MCF 10A (cell line): ENCODE measurements around the gene C4orf46. TPM values are rescaled to one million over a fixed set of nuclear protein-coding genes. Genes with fewer than 3 reads are reported as not detected.

Experiments
- BruUV-seq: library from RNA; stranded (reverse); fragments of 400-500 nt; replicated peaks from 2 replicates; lab custom pipeline; 2021; lab: Mats Ljungman, UMichigan
- CTCF ChIA-PET: fragments of 300-600 bp; sonication (Branson Sonifier 250); formaldehyde crosslinking; extraction: SDS; loops from one replicate; lab custom pipeline; 2021; ENCODE audit warnings: antibody characterized with exemption, inconsistent platforms; lab: Yijun Ruan, JAX
- POLR2A ChIA-PET: fragments of 300-600, 350-650 bp; sonication (Branson Sonifier 250); formaldehyde crosslinking; extraction: SDS; loops from one replicate; lab custom pipeline; 2020; ENCODE audit warnings: antibody characterized with exemption, inconsistent platforms; lab: Yijun Ruan, JAX
- DNase-seq: peaks from one replicate; pipeline ENCODE4 v3.0.0-alpha.2; 2018; ENCODE audit not compliant: unreplicated experiment
- H3K27ac Mint-ChIP-seq: one replicate; pipeline ENCODE4 v1.8.0; 2022; ENCODE audit warnings: mild to moderate bottlenecking, low read depth, mixed read lengths; ENCODE audit not compliant: unreplicated experiment
- H3K27me3 Mint-ChIP-seq: one replicate; pipeline ENCODE4 v1.8.0; 2022; ENCODE audit warnings: mixed read lengths; ENCODE audit not compliant: insufficient read depth, unreplicated experiment
- H3K36me3 Mint-ChIP-seq: one replicate; pipeline ENCODE4 v1.8.0; 2022; ENCODE audit warnings: mild to moderate bottlenecking, moderate library complexity, mixed read lengths; ENCODE audit not compliant: insufficient read depth, unreplicated experiment
- H3K4me1 Mint-ChIP-seq: one replicate; pipeline ENCODE4 v1.8.0; 2022; ENCODE audit warnings: mixed read lengths; ENCODE audit not compliant: insufficient read depth, unreplicated experiment
- H3K4me3 Mint-ChIP-seq: one replicate; pipeline ENCODE4 v1.8.0; 2022; ENCODE audit warnings: mild to moderate bottlenecking, moderate library complexity, mixed read lengths; ENCODE audit not compliant: unreplicated experiment
- H3K9me3 Mint-ChIP-seq: one replicate; pipeline ENCODE4 v1.8.0; 2022; ENCODE audit warnings: mixed read lengths; ENCODE audit not compliant: unreplicated experiment
- intact Hi-C: fragments of 100-400 bp; cut with micrococcal nuclease; formaldehyde crosslinking; loops from 2 replicates; pipeline ENCODE4 v1.14.1; 2022
- total RNA-seq: library from RNA; stranded (reverse); gene quantifications from 2 replicates; pipeline ENCODE4 v1.2.3, GENCODE V29; 2022
- TF ChIP-seq, protein P1 (sequence below): fragments of 200-600 bp; IDR thresholded peaks from one replicate; pipeline ENCODE4 v1.8.0; 2022; ENCODE audit warnings: antibody characterized with exemption, mild to moderate bottlenecking; ENCODE audit not compliant: unreplicated experiment

Gene C4orf46
- total RNA-seq, 1 experiment from 2014 or later: 7.0 TPM

DNA sequence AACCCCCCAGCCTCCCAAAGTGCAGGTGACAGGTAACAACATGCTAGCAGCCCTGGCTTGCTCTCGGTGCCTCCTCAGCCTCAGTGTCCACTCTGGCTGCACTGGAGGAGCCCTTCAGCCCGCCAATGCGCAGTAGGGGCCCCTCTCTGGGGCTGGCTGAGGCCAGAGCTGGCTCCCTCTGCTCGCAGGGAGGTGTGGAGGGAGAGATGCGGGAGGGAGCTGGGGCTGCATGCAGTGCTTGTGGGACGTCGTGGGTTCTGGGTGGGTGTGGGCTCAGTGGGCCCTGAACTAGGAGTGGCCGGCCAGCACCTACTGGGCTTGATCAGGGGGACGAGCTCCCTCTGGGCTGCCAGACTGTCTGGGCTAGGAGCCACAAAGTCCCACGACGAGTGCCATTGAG, 14.4 kb downstream of the C4orf46 start:
- Mint-ChIP-seq H3K9me3 (no peaks in the 10 kb centered on the region), H3K4me3 (no peak overlapping the region), H3K27ac (no peak overlapping the region), H3K36me3 (no peaks in the 10 kb centered on the region), H3K27me3 (no peaks in the 10 kb centered on the region), H3K4me1 (no peaks in the 10 kb centered on the region)
- DNase-seq: no peak
- BruUV-seq: no TSS peak
- ChIA-PET CTCF (interaction anchor here (0.7 to 1.1 kb wide), 2 partner anchors 402 to 404 kb away, joined by 3 read pairs; no protein-coding TSS in a partner anchor), POLR2A (interaction anchor here (0.7 kb wide), 1 partner anchor 316 kb away, joined by 4 read pairs; no protein-coding TSS in a partner anchor)
- intact Hi-C loops: no loop called here
- TF ChIP-seq, protein P1, sequence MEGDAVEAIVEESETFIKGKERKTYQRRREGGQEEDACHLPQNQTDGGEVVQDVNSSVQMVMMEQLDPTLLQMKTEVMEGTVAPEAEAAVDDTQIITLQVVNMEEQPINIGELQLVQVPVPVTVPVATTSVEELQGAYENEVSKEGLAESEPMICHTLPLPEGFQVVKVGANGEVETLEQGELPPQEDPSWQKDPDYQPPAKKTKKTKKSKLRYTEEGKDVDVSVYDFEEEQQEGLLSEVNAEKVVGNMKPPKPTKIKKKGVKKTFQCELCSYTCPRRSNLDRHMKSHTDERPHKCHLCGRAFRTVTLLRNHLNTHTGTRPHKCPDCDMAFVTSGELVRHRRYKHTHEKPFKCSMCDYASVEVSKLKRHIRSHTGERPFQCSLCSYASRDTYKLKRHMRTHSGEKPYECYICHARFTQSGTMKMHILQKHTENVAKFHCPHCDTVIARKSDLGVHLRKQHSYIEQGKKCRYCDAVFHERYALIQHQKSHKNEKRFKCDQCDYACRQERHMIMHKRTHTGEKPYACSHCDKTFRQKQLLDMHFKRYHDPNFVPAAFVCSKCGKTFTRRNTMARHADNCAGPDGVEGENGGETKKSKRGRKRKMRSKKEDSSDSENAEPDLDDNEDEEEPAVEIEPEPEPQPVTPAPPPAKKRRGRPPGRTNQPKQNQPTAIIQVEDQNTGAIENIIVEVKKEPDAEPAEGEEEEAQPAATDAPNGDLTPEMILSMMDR: no peak

DNA sequence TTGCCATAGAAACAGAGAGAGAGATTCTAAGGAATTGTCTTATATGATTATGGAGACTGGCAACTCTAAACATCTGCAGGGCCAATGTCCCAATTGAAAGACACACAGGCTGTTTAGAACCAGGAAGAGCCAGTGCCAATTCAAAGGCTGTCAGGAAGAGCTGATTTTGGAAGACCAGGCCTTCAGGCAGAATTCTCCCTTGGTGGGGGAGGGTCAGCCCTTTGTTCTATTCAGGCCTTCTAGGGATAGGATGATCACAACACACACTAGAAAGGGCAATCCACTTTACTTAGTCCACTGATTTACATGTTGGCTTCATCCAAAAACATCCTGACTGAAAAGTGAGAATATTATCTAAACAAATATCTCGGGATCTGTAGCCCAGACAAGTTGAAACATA, 15.2 kb downstream of the C4orf46 start:
- CTCF ChIA-PET: interaction anchor here (0.5 kb wide), 1 partner anchor 16 kb away, joined by 3 read pairs; the partner anchor contains the start of gene ETFDH
- no TSS peak for BruUV-seq
- Mint-ChIP-seq H3K27me3 (no peaks in the 10 kb centered on the region), H3K9me3 (no peaks in the 10 kb centered on the region), H3K36me3 (no peaks in the 10 kb centered on the region), H3K27ac (no peak overlapping the region), H3K4me3 (no peak overlapping the region), H3K4me1 (no peaks in the 10 kb centered on the region)
- TF ChIP-seq, protein P1: no peak
- POLR2A ChIA-PET: interaction anchor here (0.6 to 1.3 kb wide), 2 partner anchors 10 to 326 kb away, joined by 3 read pairs; no protein-coding TSS in a partner anchor
- DNase-seq: no peak
- intact Hi-C loops: no loop called here

DNA sequence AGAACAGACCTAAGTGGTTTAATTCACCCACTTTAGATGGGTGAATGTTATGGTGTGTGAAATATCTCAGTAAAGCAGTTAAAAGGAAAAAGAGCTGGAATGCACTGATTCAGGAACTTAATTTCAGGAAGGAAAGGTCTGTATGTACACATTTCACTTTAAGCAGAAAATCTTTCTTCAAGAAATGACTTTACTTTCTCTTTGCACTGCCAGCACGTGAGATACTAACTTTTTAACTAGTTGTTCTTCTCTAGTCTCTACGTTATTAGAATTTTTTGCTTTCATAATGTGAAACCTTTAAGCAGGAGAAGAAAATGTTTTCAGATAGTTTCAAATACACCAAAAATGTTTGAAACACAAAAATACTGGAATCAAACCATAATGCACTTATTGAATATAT, 18.8 kb downstream of the C4orf46 start:
- DNase-seq: no peak
- no peaks in the 10 kb centered on the region for H3K4me1 Mint-ChIP-seq
- H3K4me3 Mint-ChIP-seq: no peak overlapping the region
- ChIA-PET CTCF (no interaction called here), POLR2A (no interaction called here)
- H3K27ac Mint-ChIP-seq: no peak overlapping the region
- intact Hi-C loops: no loop called here
- no peaks in the 10 kb centered on the region for H3K36me3 Mint-ChIP-seq
- TF ChIP-seq, protein P1: no peak
- BruUV-seq: no TSS peak
- no peaks in the 10 kb centered on the region for H3K27me3 Mint-ChIP-seq
- peaks cover 7% of the 10 kb centered on the region for H3K9me3 Mint-ChIP-seq

DNA sequence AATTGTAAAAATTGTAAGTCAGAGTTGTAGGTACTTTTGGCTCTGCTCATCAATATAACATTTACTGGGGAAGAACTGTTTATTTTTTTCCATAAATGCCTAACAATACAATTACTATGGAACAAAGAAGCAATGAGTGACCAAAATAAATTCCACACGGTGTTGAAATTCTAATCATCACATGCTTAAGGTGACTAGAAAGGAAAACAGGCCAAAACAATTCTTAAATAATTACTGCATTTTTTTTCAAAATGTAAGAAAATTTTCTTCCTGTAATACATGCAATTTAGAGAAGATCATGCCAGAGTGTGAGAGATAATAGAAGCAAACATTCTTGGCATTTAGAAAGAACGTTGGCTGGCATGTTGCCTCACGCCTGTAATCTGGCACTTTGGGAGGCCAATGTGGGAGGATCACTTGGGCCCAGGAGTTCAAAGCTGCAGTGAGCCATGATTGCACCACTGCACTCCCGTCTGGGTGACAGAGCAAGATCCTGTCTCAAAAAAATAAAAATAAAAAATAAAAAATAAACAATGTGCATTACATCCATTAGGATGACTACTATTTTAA, 22.5 kb downstream of the C4orf46 start:
- DNase-seq: peak; percentile 18
- TF ChIP-seq, protein P1: no peak
- intact Hi-C loops: no loop called here
- BruUV-seq: no TSS peak
- Mint-ChIP-seq H3K9me3 (peaks cover 7% of the 10 kb centered on the region), H3K4me1 (no peaks in the 10 kb centered on the region), H3K4me3 (no peak overlapping the region), H3K27ac (no peak overlapping the region), H3K27me3 (no peaks in the 10 kb centered on the region), H3K36me3 (no peaks in the 10 kb centered on the region)
- POLR2A ChIA-PET: no interaction called here
- CTCF ChIA-PET: no interaction called here
